K562 (cell line): ENCODE data around the gene DHDDS. TPM values are rescaled to one million over a fixed set of nuclear protein-coding genes. Genes with fewer than 3 reads are reported as not detected.

Experiments
- ATAC-seq: fragments of 200-7000 bp; cut with Tn5 transposase; 3 replicates; pipeline ENCODE4 v1.9.1; 2020; ENCODE audit warnings: moderate library complexity
- BruUV-seq: library from RNA; stranded (reverse); fragments of 400-500 nt; replicated peaks from 2 replicates; lab custom pipeline; 2021; lab: Mats Ljungman, UMichigan
- CTCF ChIA-PET: fragments of 300-600 bp; formaldehyde crosslinking; extraction: SDS; loops from one replicate; lab custom pipeline; 2021; ENCODE audit warnings: low intra/inter-chr PET ratio; lab: Yijun Ruan, JAX
- POLR2A ChIA-PET: fragments of 300-600, 350-650 bp; sonication (Branson Sonifier 250); formaldehyde crosslinking; extraction: SDS; loops from one replicate; lab custom pipeline; 2021; ENCODE audit warnings: antibody characterized with exemption, inconsistent platforms; lab: Yijun Ruan, JAX
- DNase-seq, 4 experiments: peaks; one replicate each; pipeline versions ENCODE4 v3.0.0 to v3.0.0-alpha.2; 2011 to 2018; ENCODE audit warnings: low spot score in 3 of 4, mixed read lengths in 3 of 4; ENCODE audit errors: extremely low read depth in 1 of 4
- FAIRE-seq: peaks from 2 replicates; lab custom pipeline; 2011; peaks lifted over from hg19 to GRCh38; lab: Jason Lieb, UNC
- H2AFZ ChIP-seq: 2 replicates; pipeline ENCODE4 v1.6.0; 2011; ENCODE audit warnings: low read depth, low read length, control low read depth, inconsistent platforms
- H3K27ac ChIP-seq: fragments of 200-600 bp; 3 replicates; pipeline ENCODE4 v1.8.0; 2011; ENCODE audit warnings: low read depth, mild to moderate bottlenecking, control low read depth, inconsistent platforms, low read length, moderate library complexity, mixed read lengths; ENCODE audit errors: extremely low read depth
- H3K27me3 ChIP-seq, 2 experiments: fragments of 300-600 bp in 1 of 2; 2 replicates in 1 of 2; 3 replicates in 1 of 2; pipeline versions ENCODE4 v1.6.0 to v1.8.0; 2011; ENCODE audit warnings: inconsistent platforms in 2 of 2, low read length in 2 of 2, mild to moderate bottlenecking in 1 of 2, mixed read lengths in 1 of 2, moderate library complexity in 1 of 2; ENCODE audit not compliant: control insufficient read depth in 2 of 2, insufficient read depth in 2 of 2
- H3K36me3 ChIP-seq: fragments of 300-600 bp; 3 replicates; pipeline ENCODE4 v1.8.0; 2011; ENCODE audit warnings: mild to moderate bottlenecking, low read length, inconsistent platforms; ENCODE audit not compliant: control insufficient read depth, insufficient read depth
- H3K4me1 ChIP-seq, 2 experiments: fragments of 200-600 bp in 1 of 2; replicated peaks in 1 of 2; 2 replicates in 1 of 2; 3 replicates in 1 of 2; pipeline versions ENCODE4 v1.5.1 to v1.8.0; 2011; ENCODE audit warnings: inconsistent platforms in 2 of 2, low read length in 2 of 2, mild to moderate bottlenecking in 1 of 2, mixed read lengths in 1 of 2, moderate library complexity in 1 of 2; ENCODE audit not compliant: control insufficient read depth in 2 of 2, insufficient read depth in 2 of 2
- H3K4me2 ChIP-seq: 2 replicates; pipeline ENCODE4 v1.6.1; 2011; ENCODE audit warnings: low read length, control low read depth, inconsistent platforms, mixed read lengths; ENCODE audit not compliant: insufficient read depth
- H3K4me3 ChIP-seq: fragments of 200-600 bp; sonication (generic), shearing (Covaris generic); 2 replicates; pipeline ENCODE4 v1.5.1; 2016; ENCODE audit warnings: control low read depth, inconsistent platforms
- H3K79me2 ChIP-seq: fragments of 200-600 bp; 3 replicates; pipeline ENCODE4 v1.8.0; 2011; ENCODE audit warnings: low read length, inconsistent platforms; ENCODE audit not compliant: control insufficient read depth, insufficient read depth
- H3K9ac ChIP-seq, 2 experiments: 2 replicates each; pipeline versions ENCODE4 v1.6.0 to v1.6.1; 2011; ENCODE audit warnings: low read depth in 2 of 2, low read length in 2 of 2, control low read depth in 1 of 2, inconsistent platforms in 1 of 2, mild to moderate bottlenecking in 1 of 2, mixed read lengths in 1 of 2; ENCODE audit not compliant: insufficient read depth in 1 of 2
- H3K9me1 ChIP-seq: one replicate; pipeline ENCODE4 v1.6.0; 2011; ENCODE audit warnings: inconsistent platforms, mild to moderate bottlenecking, low read length, moderate library complexity; ENCODE audit not compliant: control insufficient read depth, insufficient read depth
- H3K9me3 ChIP-seq: replicated peaks from 2 replicates; pipeline ENCODE4 v1.5.1; 2011; ENCODE audit warnings: low read depth, low read length, inconsistent platforms; ENCODE audit not compliant: control insufficient read depth, insufficient read depth
- H4K20me1 ChIP-seq: replicated peaks from 2 replicates; pipeline ENCODE4 v1.6.1; 2011; ENCODE audit warnings: low read length, inconsistent platforms, mixed read lengths; ENCODE audit not compliant: control insufficient read depth, insufficient read depth
- CREB3L1 ChIP-seq: fragments of 450-650 bp; IDR thresholded peaks from 2 replicates; pipeline ENCODE4 v1.6.1; 2014; ENCODE audit warnings: low read depth, mild to moderate bottlenecking, moderate library complexity, borderline replicate concordance
- DLX4 ChIP-seq: fragments of 250-450 bp; sonication (Bioruptor Pico); IDR thresholded peaks from 2 replicates; pipeline ENCODE4 v1.6.1; 2021; ENCODE audit warnings: mild to moderate bottlenecking
- FOXA1 ChIP-seq: fragments of 450-650 bp; IDR thresholded peaks from 2 replicates; pipeline ENCODE4 v1.6.1; 2016; ENCODE audit warnings: mild to moderate bottlenecking, borderline replicate concordance
- HMG20B ChIP-seq: fragments of 250-450 bp; sonication (Bioruptor Pico); IDR thresholded peaks from 2 replicates; pipeline ENCODE4 v1.5.0; 2021; ENCODE audit warnings: mild to moderate bottlenecking
- LARP7 ChIP-seq: fragments of 450-650 bp; IDR thresholded peaks from 2 replicates; pipeline ENCODE4 v1.6.1; 2016
- NCOA1 ChIP-seq: fragments of 450-650 bp; IDR thresholded peaks from 2 replicates; pipeline ENCODE4 v1.6.1; 2016; ENCODE audit warnings: low read depth
- NFRKB ChIP-seq: fragments of 450-650 bp; IDR thresholded peaks from 2 replicates; pipeline ENCODE4 v1.6.1; 2016; ENCODE audit warnings: low read depth
- PYGO2 ChIP-seq: fragments of 450-650 bp; IDR thresholded peaks from 2 replicates; pipeline ENCODE4 v1.6.1; 2016; ENCODE audit warnings: mild to moderate bottlenecking, missing genetic modification characterization, moderate library complexity, missing compliant biosample characterization
- RBM25 ChIP-seq: fragments of 200-400 bp; formaldehyde crosslinking; IDR thresholded peaks from 2 replicates; pipeline ENCODE4 v1.6.1; 2018; ENCODE audit warnings: low read length, low read depth, moderate library complexity; ENCODE audit not compliant: severe bottlenecking
- TAF7 ChIP-seq: fragments of 450-650 bp; IDR thresholded peaks from 2 replicates; pipeline ENCODE4 v1.6.1; 2016; ENCODE audit warnings: missing genetic modification characterization, missing compliant biosample characterization
- ZNF121 ChIP-seq: sonication (generic); formaldehyde crosslinking; conservative IDR thresholded peaks from 2 replicates; pipeline ENCODE4 v1.8.0; 2022; ENCODE audit warnings: missing genetic modification reagents
- ZNF174 ChIP-seq: fragments of 250-450 bp; sonication (Bioruptor Pico); IDR thresholded peaks from 2 replicates; pipeline ENCODE4 v1.4.0; 2020; ENCODE audit warnings: mild to moderate bottlenecking
- ZNF766 ChIP-seq: fragments of 200-800 bp; sonication (Bioruptor generic); conservative IDR thresholded peaks from 2 replicates; pipeline ENCODE4 v1.6.1; 2016; ENCODE audit warnings: missing genetic modification characterization, missing compliant biosample characterization
- WGBS: fragments of 100-300 bp; shearing (Covaris generic); methylation state at CpG from one replicate; pipeline ENCODE4 v1.1.6; 2016; ENCODE audit warnings: low coverage, mixed read lengths; ENCODE audit not compliant: insufficient coverage; ENCODE audit errors: missing lambda C conversion rate; 5-methylcytosine and 5-hydroxymethylcytosine counted together
- in situ Hi-C: fragments of 300-500 bp; cut with MboI; formaldehyde crosslinking; loops from 4 replicates; pipeline ENCODE4 v1.15.0; 2018; ENCODE audit warnings: inconsistent platforms, mixed read lengths
- intact Hi-C: fragments of 100-400 bp; cut with micrococcal nuclease; formaldehyde crosslinking; loops from 2 replicates; pipeline ENCODE4 v1.14.2; 2022
- polyA plus RNA-seq, 8 experiments: library from polyadenylated mRNA; depleted of rRNA in 4 of 8; stranded (reverse) in 5 of 8; unstranded in 3 of 8; fragments of >200 nt; fragmentation: Nextera tagmentation in 2 of 8; fragmentation: Illumina TruSeq in 1 of 8; extraction: Ambion mirVana in 2 of 8; extraction: Trizol in 1 of 8; gene quantifications; 2 replicates each; pipeline versions ENCODE4 v1.2.1 to v1.2.3, GENCODE V29; 2011 to 2014; ENCODE audit warnings: inconsistent platforms in 1 of 8, missing spikeins in 1 of 8
- total RNA-seq, 7 experiments: library from RNA; depleted of rRNA in 6 of 7; stranded (reverse); fragments of >200 nt in 6 of 7; fragmentation: Illumina TruSeq in 2 of 7; extraction: Trizol in 2 of 7; gene quantifications; 2 replicates each; pipeline versions ENCODE4 v1.2.1 to v1.2.3, GENCODE V29; 2011 to 2021; ENCODE audit warnings: low replicate concordance in 1 of 7
- TF ChIP-seq, protein P1 (sequence below): sonication (generic); formaldehyde crosslinking; IDR thresholded peaks from 2 replicates; pipeline ENCODE4 v1.8.0; 2022; ENCODE audit warnings: mild to moderate bottlenecking, missing genetic modification reagents

Gene DHDDS
- total and polyA plus RNA-seq, 9 of the 15 experiments (the other 6 are each of a cell fraction or from before 2014, with no cell fraction given) = 33.3 to 55.0 (median 44.3) TPM

DNA sequence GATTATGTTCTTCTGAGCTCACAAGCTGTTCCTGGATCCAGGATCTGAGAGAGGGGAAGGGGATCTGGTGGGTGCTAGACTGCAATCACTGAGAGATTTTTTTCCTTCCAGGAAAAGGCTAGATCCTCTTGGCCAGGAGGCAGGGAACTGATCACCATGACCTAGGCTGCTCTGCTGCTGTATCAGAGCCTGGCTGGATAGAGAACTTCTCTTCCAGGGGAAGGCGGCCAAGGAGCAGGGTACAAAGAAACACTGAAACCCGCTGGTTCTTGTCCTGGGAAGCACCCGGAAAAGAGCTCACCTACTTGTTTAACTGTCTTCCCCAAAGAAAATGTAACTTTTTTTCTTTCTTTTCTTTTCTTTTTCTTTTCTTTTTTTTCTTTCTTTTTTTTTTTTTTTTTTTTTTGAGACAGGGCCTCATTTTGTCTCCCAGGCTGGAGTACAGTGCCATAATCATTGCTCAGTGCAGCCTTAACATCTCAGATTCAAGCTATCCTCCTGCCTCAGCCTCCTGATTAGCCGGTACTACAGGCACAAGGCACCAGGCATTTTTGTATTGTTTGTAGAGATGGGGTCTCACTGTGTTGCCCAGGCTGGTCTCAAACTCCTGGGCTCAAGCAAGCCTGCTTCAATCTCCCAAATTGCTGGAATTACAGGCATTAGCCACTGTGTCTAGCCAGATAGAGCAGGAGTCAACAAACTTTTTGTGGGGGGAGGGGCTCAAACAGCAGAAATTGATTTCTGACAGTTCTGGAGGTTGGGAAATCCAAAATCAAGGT lies 85.1 kb downstream of the DHDDS start:
- no TSS peak for BruUV-seq

More for the DNA sequence above, 85.1 kb downstream of the DHDDS start:
- peaks cover 4 to 5% of the 10 kb centered on the region in 2 experiments; a peak in 3 of 5 replicates for H3K4me1 ChIP-seq
- POLR2A ChIA-PET = interaction anchor here (0.6 to 7.2 kb wide), 9 partner anchors 10 to 181 kb away, joined by 3 to 60 read pairs (median 4); partner anchors contain the start of gene RPS6KA1
- FAIRE-seq (peak; percentile 6), ATAC-seq (peak; percentile 21)
- intact Hi-C loops (no loop called here), in situ Hi-C loops (no loop called here)
- H3K27me3 ChIP-seq = no peaks in the 10 kb centered on the region
- no peak overlapping the region for H3K4me3 ChIP-seq
- H3K4me2 ChIP-seq = no peak overlapping the region
- H4K20me1 ChIP-seq = no peaks in the 10 kb centered on the region
- H3K9ac ChIP-seq = peak overlapping the region in 1 of 2 experiments; percentile 60; a peak in 1 of 4 replicates
- peak overlapping the region; percentile 80 for H2AFZ ChIP-seq
- no peak for TF ChIP-seq HMG20B (CRISPR knock-in tag)
- no peak for TF ChIP-seq CREB3L1
- TF ChIP-seq RBM25 = peak; percentile 34
- TF ChIP-seq ZNF174 (CRISPR knock-in tag) = no peak
- TF ChIP-seq FOXA1 = no peak
- 0 out of 2 replicates have a peak, but pooled peaks have one; percentile 15 for TF ChIP-seq TAF7
- no peak for TF ChIP-seq DLX4 (CRISPR knock-in tag)
- TF ChIP-seq ZNF766 (CRISPR knock-in tag) = 0 out of 2 replicates have a peak, but pooled peaks have one; percentile 25
- TF ChIP-seq NCOA1 = no peak
- peak; percentile 71 for TF ChIP-seq ZNF121 (CRISPR knock-in tag)
- peak; percentile 33; the same call in 1 of the 2 replicates for TF ChIP-seq PYGO2 (tag)
- TF ChIP-seq LARP7 = no peak
- TF ChIP-seq, protein P1, sequence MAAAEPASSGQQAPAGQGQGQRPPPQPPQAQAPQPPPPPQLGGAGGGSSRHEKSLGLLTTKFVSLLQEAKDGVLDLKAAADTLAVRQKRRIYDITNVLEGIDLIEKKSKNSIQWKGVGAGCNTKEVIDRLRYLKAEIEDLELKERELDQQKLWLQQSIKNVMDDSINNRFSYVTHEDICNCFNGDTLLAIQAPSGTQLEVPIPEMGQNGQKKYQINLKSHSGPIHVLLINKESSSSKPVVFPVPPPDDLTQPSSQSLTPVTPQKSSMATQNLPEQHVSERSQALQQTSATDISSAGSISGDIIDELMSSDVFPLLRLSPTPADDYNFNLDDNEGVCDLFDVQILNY (CRISPR knock-in tag) = no peak
- TF ChIP-seq NFRKB = 0 out of 2 replicates have a peak, but pooled peaks have one; percentile 40
- TF ChIP-seq, all 486 proteins: peak for 6
- H3K27ac ChIP-seq = no peak overlapping the region
- CTCF ChIA-PET = no interaction called here
- WGBS = 68% methylated on average over 4 of the region's 4 CpGs
- H3K79me2 ChIP-seq = no peaks in the 10 kb centered on the region
- DNase-seq = no peak
- no peaks in the 10 kb centered on the region for H3K36me3 ChIP-seq
- no peaks in the 10 kb centered on the region for H3K9me1 ChIP-seq
- no peaks in the 10 kb centered on the region for H3K9me3 ChIP-seq
